HUES6 (cell line): Measurements from ENCODE around the gene ATP10B.

Experiments used
- H3K27ac ChIP-seq: 2 replicates; pipeline ENCODE4 v1.7.0; 2013; ENCODE audit warnings: low read depth, mild to moderate bottlenecking, low read length, inconsistent platforms
- H3K27me3 ChIP-seq: 2 replicates; pipeline ENCODE4 v1.6.1; 2013; ENCODE audit warnings: low read length; ENCODE audit not compliant: control insufficient read depth, insufficient read depth
- H3K36me3 ChIP-seq: 2 replicates; pipeline ENCODE4 v1.6.1; 2013; ENCODE audit warnings: low read length; ENCODE audit not compliant: control insufficient read depth, insufficient read depth
- H3K4me1 ChIP-seq: 2 replicates; pipeline ENCODE4 v1.6.1; 2013; ENCODE audit warnings: low read length; ENCODE audit not compliant: control insufficient read depth, insufficient read depth
- H3K4me3 ChIP-seq: 2 replicates; pipeline ENCODE4 v1.5.1; 2013; ENCODE audit warnings: low read depth, low read length
- H3K9ac ChIP-seq: one replicate; pipeline ENCODE4 v1.6.1; 2013; ENCODE audit warnings: mild to moderate bottlenecking, low read length
- H3K9me3 ChIP-seq: 2 replicates; pipeline ENCODE4 v1.6.1; 2013; ENCODE audit warnings: low read depth, low read length; ENCODE audit not compliant: control insufficient read depth, insufficient read depth

Gene ATP10B

GRCh38 chr5:160787240-160787639 is 64.8 kb downstream of the ATP10B start:
- H3K4me3 ChIP-seq = no peak overlapping the region
- H3K27ac ChIP-seq = no peak overlapping the region
- no peaks in the 10 kb centered on the region for H3K27me3 ChIP-seq
- H3K4me1 ChIP-seq = peaks cover 4% of the 10 kb centered on the region; the same call in 1 of the 2 replicates
- H3K36me3 ChIP-seq = no peaks in the 10 kb centered on the region
- no peak overlapping the region for H3K9ac ChIP-seq
- H3K9me3 ChIP-seq = no peaks in the 10 kb centered on the region

GRCh38 chr5:160774666-160775315 is 77.2 kb downstream of the ATP10B start:
- Histone ChIP-seq H3K27ac (no peak overlapping the region), H3K9me3 (no peaks in the 10 kb centered on the region), H3K4me3 (no peak overlapping the region), H3K4me1 (peaks cover 23% of the 10 kb centered on the region), H3K9ac (no peak overlapping the region), H3K36me3 (no peaks in the 10 kb centered on the region), H3K27me3 (no peaks in the 10 kb centered on the region)

- H3K9ac ChIP-seq = no peak overlapping the region
- no peak overlapping the region for H3K4me3 ChIP-seq
- H3K4me1 ChIP-seq = peaks cover 23% of the 10 kb centered on the region
- no peaks in the 10 kb centered on the region for H3K27me3 ChIP-seq
- no peaks in the 10 kb centered on the region for H3K9me3 ChIP-seq
- no peak overlapping the region for H3K27ac ChIP-seq
- H3K36me3 ChIP-seq = no peaks in the 10 kb centered on the region
Measured at GRCh38 chr5:160773646-160774410, 78.2 kb downstream of the ATP10B start.

DNA sequence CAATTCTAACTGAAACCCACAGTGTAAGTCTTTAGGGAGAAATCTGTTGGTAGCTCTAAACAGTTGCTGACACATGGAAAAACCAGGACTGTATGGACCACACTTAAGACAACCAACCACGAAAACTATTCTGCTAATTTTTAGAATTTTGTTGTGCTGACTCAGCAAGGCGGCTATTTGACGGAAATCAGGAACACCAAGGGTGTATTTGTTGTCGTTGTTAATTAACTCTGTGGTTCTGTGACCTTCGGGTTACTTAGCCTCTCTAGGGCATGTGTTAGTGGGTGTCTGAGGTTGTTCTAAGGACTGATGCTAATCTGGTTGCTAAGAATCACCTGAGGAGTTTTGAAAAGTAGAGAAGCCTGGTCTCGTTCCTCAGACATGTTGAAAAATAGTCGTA is 79.2 kb downstream of the ATP10B start:
- H3K27ac ChIP-seq = no peak overlapping the region
- H3K4me1 ChIP-seq = peaks cover 23% of the 10 kb centered on the region
- H3K36me3 ChIP-seq = no peaks in the 10 kb centered on the region
- no peaks in the 10 kb centered on the region for H3K9me3 ChIP-seq
- H3K4me3 ChIP-seq = no peak overlapping the region
- no peak overlapping the region for H3K9ac ChIP-seq
- H3K27me3 ChIP-seq = no peaks in the 10 kb centered on the region

DNA sequence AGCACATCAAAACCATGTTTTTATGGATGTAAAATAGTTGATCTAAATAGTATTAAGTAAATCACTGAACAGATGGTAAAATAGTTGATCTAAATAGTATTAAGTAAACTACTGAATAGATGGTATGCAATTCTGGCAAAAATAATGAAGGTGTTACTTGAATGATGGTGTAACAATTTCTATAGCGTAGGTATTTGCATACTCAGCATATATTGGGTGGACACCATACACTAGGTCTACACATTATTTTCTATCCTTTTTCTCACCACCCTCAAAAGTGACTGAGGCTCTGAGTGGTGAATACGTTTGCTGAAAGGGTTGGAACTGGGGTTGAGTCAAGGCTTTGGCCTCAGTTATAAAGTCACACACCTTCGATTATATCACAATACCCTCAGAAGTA is 81.3 kb downstream of the ATP10B start:
- no peak overlapping the region for H3K4me3 ChIP-seq
- peaks cover 23% of the 10 kb centered on the region for H3K4me1 ChIP-seq
- H3K27me3 ChIP-seq = no peaks in the 10 kb centered on the region
- no peak overlapping the region for H3K9ac ChIP-seq
- H3K36me3 ChIP-seq = no peaks in the 10 kb centered on the region
- no peak overlapping the region for H3K27ac ChIP-seq
- H3K9me3 ChIP-seq = no peaks in the 10 kb centered on the region

DNA sequence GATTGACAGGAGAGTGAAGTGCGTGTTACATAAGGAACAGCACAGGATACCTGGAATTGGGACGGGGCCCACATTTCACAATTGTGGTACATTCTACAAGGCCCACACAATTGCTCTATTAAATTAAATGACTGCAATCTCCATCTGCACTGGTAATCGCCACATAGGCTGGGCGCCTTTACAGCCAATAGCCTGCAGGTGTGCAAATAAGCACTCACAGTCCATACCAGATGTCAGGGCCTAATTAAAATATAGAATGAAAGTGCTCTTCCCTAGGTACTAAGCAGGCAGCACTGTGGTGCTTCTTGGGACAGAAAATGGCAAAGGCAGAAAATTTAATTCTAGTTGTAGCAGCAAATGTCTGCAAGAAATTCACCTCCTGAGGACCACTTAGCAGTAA is 82.7 kb downstream of the ATP10B start:
- H3K4me1 ChIP-seq = peaks cover 15% of the 10 kb centered on the region
- no peaks in the 10 kb centered on the region for H3K9me3 ChIP-seq
- no peak overlapping the region for H3K4me3 ChIP-seq
- no peaks in the 10 kb centered on the region for H3K27me3 ChIP-seq
- no peak overlapping the region for H3K9ac ChIP-seq
- H3K27ac ChIP-seq = no peak overlapping the region
- no peaks in the 10 kb centered on the region for H3K36me3 ChIP-seq

DNA sequence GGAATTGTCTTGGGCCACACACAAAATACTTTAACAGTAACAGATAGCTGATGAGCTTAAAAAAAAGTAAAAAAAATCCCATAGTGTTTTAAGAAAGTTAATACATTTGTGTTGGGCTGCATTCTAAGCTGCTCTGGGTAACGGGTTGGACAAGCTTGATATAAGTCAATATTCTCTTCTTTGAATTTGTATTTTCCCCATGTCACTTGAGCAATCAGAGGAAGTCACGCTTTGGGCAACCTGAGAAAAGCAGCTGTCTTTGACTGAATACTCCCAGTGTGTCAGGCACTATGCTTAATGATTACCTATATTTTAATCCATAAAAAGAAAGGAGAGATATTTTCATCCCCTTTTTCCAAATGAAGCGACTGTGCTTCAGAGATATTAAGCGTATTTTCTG is 84.9 kb downstream of the ATP10B start:
- H3K4me1 ChIP-seq = no peaks in the 10 kb centered on the region
- no peak overlapping the region for H3K27ac ChIP-seq
- no peak overlapping the region for H3K9ac ChIP-seq
- no peak overlapping the region for H3K4me3 ChIP-seq
- H3K27me3 ChIP-seq = no peaks in the 10 kb centered on the region
- no peaks in the 10 kb centered on the region for H3K9me3 ChIP-seq
- no peaks in the 10 kb centered on the region for H3K36me3 ChIP-seq

GRCh38 chr5:160760008-160760407 is 92.0 kb downstream of the ATP10B start:
- H3K27ac ChIP-seq = no peak overlapping the region
- H3K36me3 ChIP-seq = no peaks in the 10 kb centered on the region
- H3K9ac ChIP-seq = no peak overlapping the region
- no peaks in the 10 kb centered on the region for H3K9me3 ChIP-seq
- H3K27me3 ChIP-seq = no peaks in the 10 kb centered on the region
- H3K4me3 ChIP-seq = no peak overlapping the region
- H3K4me1 ChIP-seq = peaks cover 4% of the 10 kb centered on the region; the same call in 1 of the 2 replicates

GRCh38 chr5:160757194-160757593 is 94.8 kb downstream of the ATP10B start:
- Histone ChIP-seq H3K4me1 (peaks cover 4% of the 10 kb centered on the region; the same call in 1 of the 2 replicates), H3K9ac (no peak overlapping the region), H3K9me3 (no peaks in the 10 kb centered on the region), H3K36me3 (no peaks in the 10 kb centered on the region), H3K27me3 (no peaks in the 10 kb centered on the region), H3K27ac (no peak overlapping the region), H3K4me3 (no peak overlapping the region)

DNA sequence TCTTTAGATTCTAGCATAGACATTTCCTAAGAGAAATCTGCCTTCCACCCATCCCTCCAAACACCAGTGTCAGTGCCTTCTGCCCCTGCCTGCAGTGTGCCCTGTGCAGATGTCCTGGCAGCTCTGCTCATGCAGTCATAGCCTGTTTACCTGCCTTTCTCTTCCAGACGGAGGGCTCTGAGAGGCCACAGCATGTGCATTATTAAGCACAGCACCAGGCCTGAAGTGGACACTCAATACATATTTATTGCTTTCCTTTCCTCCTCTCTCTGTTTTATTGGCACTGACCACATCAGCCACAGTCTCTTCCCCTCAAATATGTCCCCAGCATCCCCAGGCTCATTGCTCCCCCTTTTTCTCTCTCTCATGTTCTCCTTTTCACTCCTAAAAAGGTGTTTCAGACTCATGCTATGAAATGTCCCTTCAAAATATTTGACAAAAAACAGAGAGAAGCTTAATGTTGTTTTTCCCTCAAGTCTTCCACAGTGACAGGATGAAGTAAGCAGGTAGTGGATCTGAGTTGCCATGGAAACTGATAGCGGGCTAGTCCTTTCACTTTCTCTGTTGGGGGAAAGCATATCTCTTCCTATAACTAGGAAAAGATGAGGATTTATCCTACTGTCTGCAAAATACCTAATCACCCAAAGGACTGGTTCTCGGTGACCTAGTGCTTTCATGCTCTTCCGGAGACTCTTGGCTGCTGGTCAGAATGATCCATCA is 100.9 kb downstream of the ATP10B start:
- H3K27ac ChIP-seq = no peak overlapping the region
- H3K4me3 ChIP-seq = no peak overlapping the region
- H3K9me3 ChIP-seq = no peaks in the 10 kb centered on the region
- no peak overlapping the region for H3K9ac ChIP-seq
- no peaks in the 10 kb centered on the region for H3K27me3 ChIP-seq
- no peaks in the 10 kb centered on the region for H3K36me3 ChIP-seq
- H3K4me1 ChIP-seq = 0 out of 2 replicates have a peak, but pooled peaks cover 5% of the 10 kb centered on the region

- H3K9ac ChIP-seq = no peak overlapping the region
- H3K36me3 ChIP-seq = no peaks in the 10 kb centered on the region
- H3K27ac ChIP-seq = no peak overlapping the region
- no peaks in the 10 kb centered on the region for H3K27me3 ChIP-seq
- no peak overlapping the region for H3K4me3 ChIP-seq
- H3K4me1 ChIP-seq = peaks cover 8% of the 10 kb centered on the region; the same call in 1 of the 2 replicates
- H3K9me3 ChIP-seq = no peaks in the 10 kb centered on the region
Measured at GRCh38 chr5:160749682-160750081, 102.3 kb downstream of the ATP10B start.
